IPS DF 6.9 (cell line): ENCODE results near the gene MEGF11.
A peak's percentile ranks its signal among the peaks of the same experiment; 100 is the strongest.

ENCODE experiments used
- DNase-seq: peaks from one replicate; pipeline ENCODE4 v3.0.0-alpha.2; 2013; ENCODE audit warnings: low read depth, low spot score
- H3K27ac ChIP-seq: one replicate; pipeline ENCODE4 v1.5.1; 2013; ENCODE audit warnings: low read length, control low read depth
- H3K27me3 ChIP-seq: 2 replicates; pipeline ENCODE4 v1.6.1; 2013; ENCODE audit warnings: mild to moderate bottlenecking, low read length; ENCODE audit not compliant: control insufficient read depth, insufficient read depth
- H3K36me3 ChIP-seq: 2 replicates; pipeline ENCODE4 v1.6.1; 2013; ENCODE audit warnings: low read length; ENCODE audit not compliant: control insufficient read depth, insufficient read depth
- H3K4me1 ChIP-seq: 2 replicates; pipeline ENCODE4 v1.6.1; 2013; ENCODE audit warnings: low read length; ENCODE audit not compliant: control insufficient read depth, insufficient read depth
- H3K4me3 ChIP-seq: 2 replicates; pipeline ENCODE4 v1.5.1; 2013; ENCODE audit warnings: mild to moderate bottlenecking, low read length
- H3K9me3 ChIP-seq: 2 replicates; pipeline ENCODE4 v1.6.1; 2013; ENCODE audit warnings: low read length, inconsistent platforms; ENCODE audit not compliant: control insufficient read depth, insufficient read depth
- WGBS: extraction: QIAGEN DNeasy Blood & Tissue Kit; methylation state at CpG from one replicate; pipeline ENCODE4 v1.1.7; 2013; ENCODE audit warnings: mixed read lengths, missing lambda C conversion rate; ENCODE audit not compliant: insufficient read length, insufficient coverage; 5-methylcytosine and 5-hydroxymethylcytosine counted together

The MEGF11 gene

GRCh38 chr15:66188464-66188863 lies 65.1 kb downstream of the MEGF11 start:
- no peak overlapping the region for H3K4me3 ChIP-seq
- peaks cover 7% of the 10 kb centered on the region for H3K4me1 ChIP-seq
- DNase-seq: no peak
- H3K9me3 ChIP-seq: no peaks in the 10 kb centered on the region
- H3K27ac ChIP-seq: no peak overlapping the region
- H3K27me3 ChIP-seq: no peaks in the 10 kb centered on the region
- no peaks in the 10 kb centered on the region for H3K36me3 ChIP-seq
- WGBS: no CpG with 5 or more reads among the region's 4 CpGs

- peaks cover 7% of the 10 kb centered on the region for H3K4me1 ChIP-seq
- H3K27me3 ChIP-seq: no peaks in the 10 kb centered on the region
- H3K4me3 ChIP-seq: no peak overlapping the region
- DNase-seq: no peak
- no peaks in the 10 kb centered on the region for H3K36me3 ChIP-seq
- no peak overlapping the region for H3K27ac ChIP-seq
- no CpG with 5 or more reads among the region's 6 CpGs for WGBS
- H3K9me3 ChIP-seq: no peaks in the 10 kb centered on the region
These were observed 66.3 kb downstream of the MEGF11 start for GRCh38 chr15:66187271-66187670.

GRCh38 chr15:66186049-66186825 lies 67.3 kb downstream of the MEGF11 start:
- Histone ChIP-seq H3K27me3 (no peaks in the 10 kb centered on the region), H3K4me3 (no peak overlapping the region), H3K4me1 (peaks cover 10% of the 10 kb centered on the region), H3K9me3 (no peaks in the 10 kb centered on the region), H3K27ac (no peak overlapping the region), H3K36me3 (no peaks in the 10 kb centered on the region)
- DNase-seq: no peak
- no CpG with 5 or more reads among the region's 7 CpGs for WGBS

DNA sequence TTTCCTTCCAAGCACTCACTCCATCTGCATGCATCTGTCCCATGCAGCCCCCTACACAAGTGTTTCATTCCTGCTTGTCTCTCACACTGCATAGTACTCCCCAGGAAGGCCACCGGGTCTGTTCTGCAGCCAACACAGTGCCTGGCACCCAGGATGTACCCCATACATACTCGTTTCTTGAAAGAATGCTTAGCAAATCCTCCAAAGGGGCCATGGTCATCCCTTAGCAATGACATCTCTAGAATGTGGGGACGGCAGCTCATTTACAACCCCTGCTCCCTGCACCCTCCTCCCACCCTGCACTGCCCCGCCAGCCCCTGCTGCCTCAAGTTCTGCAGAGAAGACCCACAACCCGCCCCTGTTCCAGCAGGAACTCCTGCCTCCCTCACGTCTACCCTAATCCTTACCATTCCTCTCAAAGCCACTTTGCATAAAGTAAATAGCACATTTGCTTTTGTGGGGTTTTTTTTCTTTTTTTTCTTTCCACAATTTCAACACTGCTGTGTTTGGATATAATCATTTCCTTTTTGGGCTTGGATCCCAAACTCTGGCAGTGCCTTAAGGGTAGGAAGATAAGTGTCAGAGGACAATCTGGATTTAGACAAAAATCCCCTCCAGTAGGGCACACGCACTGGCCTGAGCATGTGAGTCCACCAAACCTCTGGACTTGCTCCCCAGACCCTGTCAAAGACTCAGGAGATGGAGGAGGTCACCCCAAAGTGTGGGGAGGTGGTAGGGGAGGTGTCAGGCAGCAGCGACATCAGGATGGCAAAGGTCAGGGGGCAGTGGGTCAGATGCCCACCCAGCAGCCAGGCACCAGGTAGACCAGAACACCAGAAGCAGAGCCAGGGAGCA lies 68.4 kb downstream of the MEGF11 start:
- Histone ChIP-seq H3K4me1 (peaks cover 10% of the 10 kb centered on the region), H3K27me3 (no peaks in the 10 kb centered on the region), H3K36me3 (no peaks in the 10 kb centered on the region), H3K27ac (no peak overlapping the region), H3K9me3 (no peaks in the 10 kb centered on the region), H3K4me3 (no peak overlapping the region)
- DNase-seq: no peak
- no CpG with 5 or more reads among the region's 8 CpGs for WGBS

GRCh38 chr15:66184492-66184891 lies 69.1 kb downstream of the MEGF11 start:
- Histone ChIP-seq H3K27ac (no peak overlapping the region), H3K4me1 (peaks cover 10% of the 10 kb centered on the region), H3K4me3 (no peak overlapping the region), H3K27me3 (no peaks in the 10 kb centered on the region), H3K36me3 (no peaks in the 10 kb centered on the region), H3K9me3 (no peaks in the 10 kb centered on the region)
- no CpG with 5 or more reads among the region's 6 CpGs for WGBS
- DNase-seq: no peak

- DNase-seq: peak; percentile 25
- Histone ChIP-seq H3K4me1 (peaks cover 13% of the 10 kb centered on the region), H3K27me3 (no peaks in the 10 kb centered on the region), H3K36me3 (no peaks in the 10 kb centered on the region), H3K27ac (no peak overlapping the region), H3K4me3 (no peak overlapping the region), H3K9me3 (no peaks in the 10 kb centered on the region)
- no CpG with 5 or more reads among the region's 7 CpGs for WGBS
These were observed 72.9 kb downstream of the MEGF11 start for GRCh38 chr15:66180531-66181097.

DNA sequence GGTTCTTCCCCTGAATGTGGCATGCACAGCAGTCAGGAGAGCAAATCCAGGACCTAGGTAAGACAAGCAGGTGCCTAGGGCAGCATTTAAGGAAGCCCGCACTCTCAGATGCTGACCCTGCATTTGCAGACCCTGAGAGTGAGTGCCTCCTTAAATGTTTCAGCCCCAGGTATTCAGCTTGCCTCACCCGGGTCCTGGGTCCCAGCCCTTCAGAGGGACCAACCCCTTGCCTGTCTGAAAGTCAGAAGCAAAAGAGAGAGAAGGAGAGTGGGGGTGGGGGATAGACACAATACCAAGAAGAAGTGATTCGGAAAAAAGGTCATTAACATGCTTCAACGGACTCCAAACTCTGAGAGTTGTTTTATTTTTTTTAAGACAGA lies 75.0 kb downstream of the MEGF11 start:
- Histone ChIP-seq H3K4me1 (peaks cover 7% of the 10 kb centered on the region), H3K9me3 (no peaks in the 10 kb centered on the region), H3K27me3 (no peaks in the 10 kb centered on the region), H3K36me3 (no peaks in the 10 kb centered on the region), H3K27ac (no peak overlapping the region), H3K4me3 (no peak overlapping the region)
- peak; percentile 20 for DNase-seq
- no CpG with 5 or more reads among the region's 4 CpGs for WGBS

DNA sequence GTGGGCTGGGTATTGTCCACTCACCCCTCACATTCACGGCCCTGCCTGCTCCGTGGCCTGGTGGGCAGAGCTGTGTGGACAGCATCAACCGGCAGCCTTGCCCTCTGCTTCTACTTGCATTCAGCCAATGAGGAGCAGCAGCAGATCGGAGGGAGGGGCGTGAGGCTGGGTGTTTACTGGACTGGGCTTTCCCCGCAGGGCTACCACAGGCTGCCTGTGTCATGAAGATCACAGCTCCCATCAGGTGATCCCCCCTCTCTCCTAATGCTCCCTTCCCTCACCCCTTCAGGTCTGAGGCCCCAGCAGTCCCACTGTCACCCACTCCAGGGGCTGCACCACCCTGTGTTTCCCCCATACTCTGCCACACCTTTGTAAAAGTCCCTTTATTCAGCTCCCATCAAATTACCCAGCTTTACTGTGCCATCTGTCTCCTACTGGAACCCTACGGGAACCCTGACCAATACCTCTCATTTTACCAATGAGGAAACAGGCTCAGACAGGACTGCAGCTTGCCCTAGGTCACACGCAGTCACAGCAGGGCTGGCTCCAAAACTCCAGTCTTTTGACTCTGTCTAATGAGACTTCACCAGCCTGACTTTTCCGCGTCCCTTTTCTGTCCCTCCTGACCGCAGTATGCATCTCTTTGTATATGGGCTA lies 81.1 kb downstream of the MEGF11 start:
- no CpG with 5 or more reads among the region's 11 CpGs for WGBS
- Histone ChIP-seq H3K4me1 (0 out of 2 replicates have a peak, but pooled peaks cover 4% of the 10 kb centered on the region), H3K27ac (no peak overlapping the region), H3K9me3 (no peaks in the 10 kb centered on the region), H3K27me3 (no peaks in the 10 kb centered on the region), H3K4me3 (no peak overlapping the region), H3K36me3 (no peaks in the 10 kb centered on the region)
- no peak for DNase-seq

GRCh38 chr15:66171841-66172240 lies 81.7 kb downstream of the MEGF11 start:
- no peak for DNase-seq
- WGBS: no CpG with 5 or more reads among the region's 13 CpGs
- H3K36me3 ChIP-seq: no peaks in the 10 kb centered on the region
- H3K4me1 ChIP-seq: 0 out of 2 replicates have a peak, but pooled peaks cover 4% of the 10 kb centered on the region
- H3K27me3 ChIP-seq: no peaks in the 10 kb centered on the region
- no peak overlapping the region for H3K27ac ChIP-seq
- H3K9me3 ChIP-seq: no peaks in the 10 kb centered on the region
- no peak overlapping the region for H3K4me3 ChIP-seq

DNA sequence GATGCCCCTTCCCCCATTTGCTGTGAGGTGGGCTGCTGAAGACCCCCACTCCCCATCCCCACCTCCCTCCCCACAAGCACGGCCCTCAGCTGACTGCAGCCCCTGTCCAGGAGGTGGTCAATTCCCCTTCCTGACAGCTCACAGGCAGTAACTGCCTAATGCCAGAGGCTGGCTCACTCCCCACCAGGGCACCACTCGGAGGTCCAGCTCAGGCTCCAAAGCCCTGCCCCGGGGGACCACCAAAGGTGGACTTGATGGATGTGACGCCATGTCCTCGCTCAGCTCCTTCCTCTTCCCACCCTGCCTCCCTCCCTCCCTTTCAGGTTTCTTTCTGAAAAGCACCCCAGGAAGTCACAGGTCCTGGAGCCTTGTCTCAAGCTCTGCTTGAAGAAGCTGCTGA lies 82.8 kb downstream of the MEGF11 start:
- no peak for DNase-seq
- no peak overlapping the region for H3K4me3 ChIP-seq
- no peaks in the 10 kb centered on the region for H3K9me3 ChIP-seq
- 0 out of 2 replicates have a peak, but pooled peaks cover 4% of the 10 kb centered on the region for H3K4me1 ChIP-seq
- no peak overlapping the region for H3K27ac ChIP-seq
- no peaks in the 10 kb centered on the region for H3K27me3 ChIP-seq
- no peaks in the 10 kb centered on the region for H3K36me3 ChIP-seq
- WGBS: no CpG with 5 or more reads among the region's 5 CpGs
